ENCODE data around the gene SLC24A3. TPM values are rescaled to one million over a fixed set of nuclear protein-coding genes. Genes with fewer than 3 reads are reported as not detected.

The SLC24A3 gene
- total RNA-seq, 1 experiment from 2014 or later: not detected

GRCh38 chr20:19302714-19303113 lies 90.3 kb downstream of the SLC24A3 start:
- DNase-seq: no peak
- peaks cover 44% of the 10 kb centered on the region for H3K27me3 ChIP-seq (ENCODE audit: insufficient read depth, low read depth)
- H3K36me3 ChIP-seq (ENCODE audit: low read depth): no peaks in the 10 kb centered on the region
- intact Hi-C loops (cut with micrococcal nuclease; ENCODE audit: unreplicated experiment): no loop called here
- H4K20me1 ChIP-seq (ENCODE audit: insufficient read depth): no peaks in the 10 kb centered on the region
- no peak overlapping the region for H2AFZ ChIP-seq
- CTCF ChIA-PET: no interaction called here
- no peaks in the 10 kb centered on the region for H3K79me2 ChIP-seq (ENCODE audit: low read depth)
- H3K27ac ChIP-seq: no peak overlapping the region
- no peak for TF ChIP-seq EZH2 (IDR thresholded peaks at IDR 0.05; ENCODE audit: low read depth)
- no peak for TF ChIP-seq CTCF (conservative IDR thresholded peaks at IDR 0.05)
- H3K9me3 ChIP-seq (ENCODE audit: insufficient read depth, low read depth): no peaks in the 10 kb centered on the region
- POLR2A ChIA-PET (ENCODE audit: unreplicated experiment): no interaction called here
- no peaks in the 10 kb centered on the region for H3K9me2 ChIP-seq (ENCODE audit: insufficient read depth)
- no peak overlapping the region for H3K4me3 ChIP-seq
- H3K4me1 ChIP-seq (replicated peaks; ENCODE audit: insufficient read depth): no peaks in the 10 kb centered on the region
- H3F3A ChIP-seq (ENCODE audit: insufficient read depth, low read depth): no peaks in the 10 kb centered on the region
- H3K4me2 ChIP-seq: no peak overlapping the region
- no TSS peak for BruUV-seq (replicated peaks)

GRCh38 chr20:19304389-19304788 lies 91.9 kb downstream of the SLC24A3 start:
- ChIA-PET POLR2A (ENCODE audit: unreplicated experiment) (no interaction called here), CTCF (no interaction called here)
- no peaks in the 10 kb centered on the region for H3K79me2 ChIP-seq (ENCODE audit: low read depth)
- TF ChIP-seq EZH2 (IDR thresholded peaks at IDR 0.05; ENCODE audit: low read depth) (no peak), CTCF (conservative IDR thresholded peaks at IDR 0.05) (no peak)
- H3K9me3 ChIP-seq (ENCODE audit: insufficient read depth, low read depth): no peaks in the 10 kb centered on the region
- no peak overlapping the region for H3K27ac ChIP-seq
- H4K20me1 ChIP-seq (ENCODE audit: insufficient read depth): no peaks in the 10 kb centered on the region
- H3K9me2 ChIP-seq (ENCODE audit: insufficient read depth): no peaks in the 10 kb centered on the region
- no peaks in the 10 kb centered on the region for H3K36me3 ChIP-seq (ENCODE audit: low read depth)
- H2AFZ ChIP-seq: no peak overlapping the region
- peaks cover 49% of the 10 kb centered on the region for H3K27me3 ChIP-seq (ENCODE audit: insufficient read depth, low read depth)
- BruUV-seq (replicated peaks): no TSS peak
- H3K4me1 ChIP-seq (replicated peaks; ENCODE audit: insufficient read depth): no peaks in the 10 kb centered on the region
- H3K4me2 ChIP-seq: no peak overlapping the region
- intact Hi-C loops (cut with micrococcal nuclease; ENCODE audit: unreplicated experiment): no loop called here
- DNase-seq: no peak
- H3F3A ChIP-seq (ENCODE audit: insufficient read depth, low read depth): no peaks in the 10 kb centered on the region
- no peak overlapping the region for H3K4me3 ChIP-seq

GRCh38 chr20:19304886-19305415 lies 92.5 kb downstream of the SLC24A3 start:
- Histone ChIP-seq H4K20me1 (ENCODE audit: insufficient read depth) (no peaks in the 10 kb centered on the region), H3K27ac (no peak overlapping the region), H3K9me3 (ENCODE audit: insufficient read depth, low read depth) (no peaks in the 10 kb centered on the region), H3K4me3 (no peak overlapping the region), H3K36me3 (ENCODE audit: low read depth) (no peaks in the 10 kb centered on the region), H3K27me3 (ENCODE audit: insufficient read depth, low read depth) (peaks cover 51% of the 10 kb centered on the region), H3K4me2 (no peak overlapping the region), H3K79me2 (ENCODE audit: low read depth) (no peaks in the 10 kb centered on the region), H3K9me2 (ENCODE audit: insufficient read depth) (no peaks in the 10 kb centered on the region), H2AFZ (no peak overlapping the region), H3K4me1 (replicated peaks; ENCODE audit: insufficient read depth) (no peaks in the 10 kb centered on the region), H3F3A (ENCODE audit: insufficient read depth, low read depth) (no peaks in the 10 kb centered on the region)
- no peak for TF ChIP-seq EZH2 (IDR thresholded peaks at IDR 0.05; ENCODE audit: low read depth)
- no peak for TF ChIP-seq CTCF (conservative IDR thresholded peaks at IDR 0.05)
- intact Hi-C loops (cut with micrococcal nuclease; ENCODE audit: unreplicated experiment): no loop called here
- no peak for DNase-seq
- ChIA-PET POLR2A (ENCODE audit: unreplicated experiment) (no interaction called here), CTCF (no interaction called here)
- BruUV-seq (replicated peaks): no TSS peak

Data from PC-9 (cell line).